ENCODE data around the gene GPC5.

GRCh38 chr13:91804724-91805123 is 406.3 kb downstream of the GPC5 start:
- no peak for TF ChIP-seq CTCF (IDR thresholded peaks at IDR 0.05)
- no peak for TF ChIP-seq POLR2A (IDR thresholded peaks at IDR 0.05)
- no peak for TF ChIP-seq POLR2AphosphoS5 (IDR thresholded peaks at IDR 0.05)
- TF ChIP-seq EP300 (IDR thresholded peaks at IDR 0.05): no peak
